Suprapubic skin (tissue), 4 donors: ENCODE measurements around the gene DDR1.

ENCODE experiments used
- POLR2A ChIP-seq, 2 donors: fragments of 450-650 bp; IDR thresholded peaks; one replicate each; pipeline ENCODE4 v1.6.1; 2017; ENCODE audit warnings: antibody characterized with exemption in 2 of 2, mild to moderate bottlenecking in 2 of 2, moderate library complexity in 2 of 2
- POLR2AphosphoS5 ChIP-seq, 3 donors: sonication (generic); formaldehyde crosslinking; IDR thresholded peaks; one replicate each; pipeline ENCODE4 v1.6.1; 2017; ENCODE audit warnings: antibody characterized with exemption in 3 of 3

DNA sequence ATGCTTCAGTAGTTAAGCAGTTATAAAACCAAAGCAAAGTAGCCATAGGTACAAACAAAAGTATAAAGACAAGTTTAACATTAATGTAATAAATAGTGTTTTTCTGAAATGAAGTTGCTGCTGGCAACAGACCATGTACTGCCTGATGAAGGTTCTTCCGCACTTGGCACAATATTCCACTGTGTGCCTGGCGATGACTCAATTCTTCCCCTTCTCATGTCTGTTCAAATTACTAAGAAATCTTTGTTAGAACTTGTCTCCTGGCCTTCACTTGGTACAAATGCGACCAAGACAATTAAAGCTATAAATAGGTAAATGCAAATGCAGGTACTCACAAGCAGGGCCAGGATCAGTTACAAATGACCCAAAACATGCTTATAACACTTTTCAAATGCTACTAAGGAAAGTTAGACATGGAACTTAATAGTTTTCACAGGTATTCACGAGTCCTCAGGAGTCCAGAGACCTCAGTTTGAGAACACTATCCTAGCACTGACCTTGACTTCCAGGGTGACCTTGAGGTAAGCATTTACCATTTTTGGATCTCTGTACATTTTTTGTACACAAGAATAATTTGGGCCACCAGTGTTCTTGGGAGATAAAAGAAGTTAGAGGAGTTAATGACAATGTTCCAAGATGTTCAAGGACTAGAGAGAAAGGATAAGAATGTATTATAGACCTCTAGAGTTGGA, 8.1 kb upstream of the DDR1 start:
- TF ChIP-seq POLR2A (IDR thresholded peaks at IDR 0.05) (no peak), POLR2AphosphoS5 (IDR thresholded peaks at IDR 0.05) (no peak)
